Bronchial epithelial cell (primary cell): Measurements from ENCODE around the gene FIGNL2. TPM values are rescaled to one million over a fixed set of nuclear protein-coding genes. Genes with fewer than 3 reads are reported as not detected.

Experiments used
- DNase-seq: peaks from one replicate; pipeline ENCODE4 v3.0.0-alpha.2; 2010; ENCODE audit warnings: low read depth
- FAIRE-seq: peaks from 2 replicates; lab custom pipeline; 2011; peaks lifted over from hg19 to GRCh38; lab: Jason Lieb, UNC
- H3K27me3 ChIP-seq: 2 replicates; pipeline ENCODE4 v1.5.1; 2011; ENCODE audit warnings: low read length; ENCODE audit not compliant: control insufficient read depth, insufficient read depth
- H3K36me3 ChIP-seq: 2 replicates; pipeline ENCODE4 v1.5.1; 2011; ENCODE audit warnings: low read length; ENCODE audit not compliant: control insufficient read depth, insufficient read depth
- H3K4me3 ChIP-seq: 2 replicates; pipeline ENCODE4 v1.5.1; 2011; ENCODE audit warnings: mild to moderate bottlenecking, low read depth, low read length, control low read depth
- total RNA-seq: library from RNA; depleted of rRNA; stranded (reverse); fragments of >200 nt; gene quantifications from 2 replicates; pipeline ENCODE4 v1.2.1, GENCODE V29; 2014
- TF ChIP-seq, protein P1 (sequence below): IDR thresholded peaks from 2 replicates; pipeline ENCODE4 v1.5.1; 2011; ENCODE audit warnings: mild to moderate bottlenecking, moderate library complexity, low read length, control low read depth, inconsistent platforms; ENCODE audit not compliant: insufficient read depth, severe bottlenecking

The FIGNL2 gene
- total RNA-seq, 1 donor from 2014 or later, result not detected

DNA sequence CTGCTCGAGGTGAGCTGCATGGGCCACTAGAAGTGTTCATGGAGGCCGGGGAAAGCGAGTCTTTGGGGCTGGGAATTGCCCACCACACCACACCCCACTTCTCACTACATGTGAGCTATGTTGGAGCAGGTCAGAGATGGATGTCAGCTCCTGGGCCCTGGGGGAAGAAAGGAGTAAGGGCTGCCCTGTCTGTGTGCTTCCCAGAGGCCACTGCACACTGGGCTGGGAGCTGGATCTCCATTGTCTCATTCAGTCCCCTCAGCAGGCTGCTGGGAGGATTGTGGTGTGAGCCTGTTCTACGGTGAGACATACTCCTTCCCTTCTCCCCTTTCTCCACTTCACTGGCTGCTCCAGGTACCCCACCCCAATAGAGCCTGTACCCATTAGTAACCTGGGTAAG, 10.5 kb downstream of the FIGNL2 start:
- no peak overlapping the region for H3K4me3 ChIP-seq
- no peak for FAIRE-seq
- peaks cover 18% of the 10 kb centered on the region for H3K27me3 ChIP-seq

DNA sequence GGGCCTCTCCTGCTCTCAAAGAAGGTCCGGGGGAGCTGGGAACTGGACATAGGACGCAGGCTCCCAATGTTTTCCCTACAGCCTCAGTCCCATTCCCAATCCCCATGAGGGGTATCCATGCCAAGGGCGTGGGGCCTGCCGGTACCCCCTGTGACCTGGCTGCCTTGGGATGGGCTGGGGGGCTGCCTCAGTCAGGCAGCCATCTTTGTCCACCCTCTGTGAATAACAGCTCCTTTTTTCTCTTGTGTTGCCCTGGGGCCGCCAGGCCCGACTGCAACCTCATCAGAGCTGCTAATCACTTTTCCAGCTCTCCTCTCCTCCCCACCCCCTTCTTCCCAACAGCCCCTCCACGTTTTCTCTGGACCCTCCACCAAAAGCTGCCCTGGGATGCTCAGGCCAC, 11.2 kb downstream of the FIGNL2 start:
- Histone ChIP-seq H3K27me3 (peaks cover 15% of the 10 kb centered on the region), H3K4me3 (no peak overlapping the region), H3K36me3 (no peaks in the 10 kb centered on the region)
- DNase-seq (no peak), FAIRE-seq (no peak)
- TF ChIP-seq, protein P1, sequence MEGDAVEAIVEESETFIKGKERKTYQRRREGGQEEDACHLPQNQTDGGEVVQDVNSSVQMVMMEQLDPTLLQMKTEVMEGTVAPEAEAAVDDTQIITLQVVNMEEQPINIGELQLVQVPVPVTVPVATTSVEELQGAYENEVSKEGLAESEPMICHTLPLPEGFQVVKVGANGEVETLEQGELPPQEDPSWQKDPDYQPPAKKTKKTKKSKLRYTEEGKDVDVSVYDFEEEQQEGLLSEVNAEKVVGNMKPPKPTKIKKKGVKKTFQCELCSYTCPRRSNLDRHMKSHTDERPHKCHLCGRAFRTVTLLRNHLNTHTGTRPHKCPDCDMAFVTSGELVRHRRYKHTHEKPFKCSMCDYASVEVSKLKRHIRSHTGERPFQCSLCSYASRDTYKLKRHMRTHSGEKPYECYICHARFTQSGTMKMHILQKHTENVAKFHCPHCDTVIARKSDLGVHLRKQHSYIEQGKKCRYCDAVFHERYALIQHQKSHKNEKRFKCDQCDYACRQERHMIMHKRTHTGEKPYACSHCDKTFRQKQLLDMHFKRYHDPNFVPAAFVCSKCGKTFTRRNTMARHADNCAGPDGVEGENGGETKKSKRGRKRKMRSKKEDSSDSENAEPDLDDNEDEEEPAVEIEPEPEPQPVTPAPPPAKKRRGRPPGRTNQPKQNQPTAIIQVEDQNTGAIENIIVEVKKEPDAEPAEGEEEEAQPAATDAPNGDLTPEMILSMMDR, result no peak

More for the DNA sequence above, 10.5 kb downstream of the FIGNL2 start:
- TF ChIP-seq, protein P1, result no peak
- no peaks in the 10 kb centered on the region for H3K36me3 ChIP-seq
- no peak for DNase-seq

DNA sequence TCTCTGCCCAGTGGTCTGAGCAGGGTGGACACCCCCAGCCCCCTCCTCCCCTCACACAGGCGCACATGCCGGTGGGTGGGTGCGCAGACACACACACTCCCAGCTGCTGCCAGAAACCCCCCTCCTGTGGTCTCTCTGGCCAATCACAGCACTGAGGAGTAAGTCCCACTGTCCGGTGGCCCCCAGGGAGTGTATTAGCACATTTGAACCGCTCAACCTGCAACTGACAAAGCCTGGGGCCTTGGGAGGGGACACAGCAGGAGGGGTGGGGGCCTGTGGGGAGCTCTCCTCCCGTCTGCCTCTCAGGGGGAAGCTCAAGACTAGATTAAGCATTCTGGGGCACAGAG, 11.7 kb downstream of the FIGNL2 start:
- TF ChIP-seq, protein P1, result no peak
- no peaks in the 10 kb centered on the region for H3K36me3 ChIP-seq
- no peak for DNase-seq
- no peak overlapping the region for H3K4me3 ChIP-seq
- FAIRE-seq, result no peak
- peaks cover 13% of the 10 kb centered on the region for H3K27me3 ChIP-seq

DNA sequence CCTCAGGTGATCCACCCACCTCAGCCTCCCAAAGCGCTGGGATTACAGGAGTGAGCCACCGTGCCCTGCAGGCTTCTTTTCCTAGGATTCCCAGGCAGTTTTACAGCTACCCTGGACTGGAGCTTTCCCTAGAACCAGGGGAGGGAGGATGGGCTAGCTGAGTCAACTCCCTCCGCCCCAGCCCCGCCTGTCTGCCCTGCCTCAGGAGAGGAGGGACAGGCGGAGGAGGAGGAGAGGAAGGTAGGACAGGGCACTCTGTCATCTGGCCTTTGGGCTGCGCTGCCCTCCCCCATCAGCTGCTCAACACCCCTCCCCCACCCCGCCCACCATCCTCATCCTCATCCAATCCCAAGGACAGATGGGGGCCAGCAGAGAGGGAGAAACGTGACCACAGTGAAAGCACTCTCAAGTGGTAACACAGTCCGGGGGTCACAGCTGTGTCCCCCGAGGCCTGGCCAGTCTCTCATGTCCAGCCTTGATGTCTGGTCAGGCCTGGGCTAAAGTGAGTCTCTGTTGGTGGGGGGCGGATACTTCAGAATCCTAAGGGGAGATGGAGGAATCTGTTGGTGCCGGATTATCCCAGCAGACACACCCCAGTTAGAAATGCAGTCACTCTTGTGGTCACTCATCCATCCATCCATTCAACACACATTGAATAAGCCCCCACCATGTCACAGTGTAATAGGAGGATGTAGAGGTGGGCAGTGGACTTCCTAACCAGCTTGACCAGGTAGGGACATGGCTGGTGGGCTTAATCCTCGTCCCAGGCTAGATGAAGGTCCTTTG, 12.3 kb downstream of the FIGNL2 start:
- Histone ChIP-seq H3K4me3 (no peak overlapping the region), H3K36me3 (no peaks in the 10 kb centered on the region), H3K27me3 (peaks cover 16% of the 10 kb centered on the region)
- peak; percentile 40 for DNase-seq
- no peak for FAIRE-seq
- TF ChIP-seq, protein P1, result no peak

DNA sequence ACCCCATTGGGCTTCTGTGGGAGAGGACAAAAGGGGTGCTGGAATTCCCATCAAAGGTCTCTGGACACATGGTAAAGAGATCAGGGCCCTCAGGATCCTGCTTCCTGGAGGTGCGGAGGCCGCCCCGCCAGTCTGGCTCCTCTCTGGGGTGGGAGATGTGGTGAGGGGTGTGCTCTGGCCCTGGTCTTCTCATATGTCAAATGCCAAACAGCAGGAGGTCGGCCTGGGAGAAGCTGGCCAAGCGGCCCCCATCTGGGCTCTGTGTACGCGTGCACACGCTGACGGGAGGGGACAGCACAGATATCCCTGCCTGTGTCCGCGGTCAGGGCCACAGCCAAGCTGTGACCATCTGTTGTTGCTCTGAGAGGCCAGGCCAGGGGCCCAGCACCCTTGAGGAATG, 14.1 kb downstream of the FIGNL2 start:
- Histone ChIP-seq H3K27me3 (peaks cover 9% of the 10 kb centered on the region), H3K36me3 (no peaks in the 10 kb centered on the region), H3K4me3 (no peak overlapping the region)
- FAIRE-seq (no peak), DNase-seq (no peak)
- TF ChIP-seq, protein P1, result no peak
